Umbilical cord (tissue), 2 donors: Measurements from ENCODE around the gene WDR55. TPM values are rescaled to one million over a fixed set of nuclear protein-coding genes. Genes with fewer than 3 reads are reported as not detected.
"Not testable (repeated sequence)": the region's sequence is repeated elsewhere in the genome, so short reads cannot be mapped to it uniquely, and the experiment has no call there.

Source experiments
- DNase-seq: peaks from one replicate; pipeline ENCODE4 v3.0.0-alpha.2; 2015; ENCODE audit warnings: low spot score
- total RNA-seq: library from RNA; depleted of rRNA; stranded (reverse); fragments of >200 nt; gene quantifications from one replicate; pipeline ENCODE4 v1.2.3, GENCODE V29; 2014; ENCODE audit warnings: low replicate concordance; ENCODE audit not compliant: insufficient read depth

Gene WDR55
- total RNA-seq, 1 donor from 2014 or later: 19.0 TPM

DNA sequence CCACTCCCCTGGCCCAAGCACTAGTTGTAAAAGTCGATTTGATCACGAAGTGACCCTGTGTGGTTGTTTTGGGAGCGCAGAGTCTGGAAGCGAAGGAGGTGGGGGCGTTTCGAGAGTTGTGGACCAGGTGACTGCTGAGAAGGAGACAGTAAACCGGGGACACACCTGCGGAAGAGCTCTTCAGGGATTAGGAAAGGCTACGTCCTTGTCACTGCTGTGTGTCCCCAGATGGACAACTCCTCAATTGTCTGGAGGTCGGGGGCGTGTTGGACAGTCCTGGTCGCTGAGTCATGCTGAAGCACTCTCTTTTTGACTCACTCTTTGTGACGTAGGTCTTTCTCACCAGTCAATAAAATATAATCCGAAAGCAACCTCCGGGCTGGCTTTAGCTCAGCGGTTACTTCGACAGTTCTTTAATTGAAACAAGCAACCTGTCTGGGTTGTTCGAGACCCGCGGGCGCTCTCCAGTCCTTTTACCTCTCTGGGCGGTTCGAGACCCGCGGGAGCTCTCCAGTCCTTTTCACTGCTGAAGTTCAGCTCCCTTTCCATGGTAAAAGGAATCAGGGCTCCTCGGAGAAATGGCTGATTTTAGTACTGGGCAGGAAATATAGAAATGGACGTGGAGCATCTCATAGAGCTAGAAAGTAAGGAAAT, 46.3 kb downstream of the WDR55 start:
- DNase-seq: peak; percentile 98

- no peak for DNase-seq
Observed at GRCh38 chr5:140711794-140712193, 47.1 kb downstream of the WDR55 start.

- DNase-seq: no peak
Observed at GRCh38 chr5:140713562-140714094, 48.9 kb downstream of the WDR55 start.

DNA sequence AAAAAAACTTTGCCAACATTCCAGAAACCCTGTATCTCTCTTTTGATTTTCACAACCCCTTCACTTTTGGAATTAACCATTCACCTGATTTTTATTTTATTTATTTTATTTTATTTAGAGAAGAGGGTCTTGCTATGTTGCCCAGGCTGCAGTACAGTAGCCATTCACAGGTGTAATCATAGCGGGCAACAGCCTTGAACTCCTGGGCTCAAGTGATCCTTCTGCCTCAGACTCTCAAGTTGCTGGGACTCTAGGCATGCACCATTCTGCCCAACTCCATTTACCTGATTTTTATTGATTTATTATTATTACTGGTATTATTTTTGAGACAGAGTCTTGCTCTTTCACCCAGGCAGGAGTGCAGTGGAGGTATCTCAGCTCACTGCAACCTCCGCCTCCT, 51.5 kb downstream of the WDR55 start:
- DNase-seq: not testable (repeated sequence)

DNA sequence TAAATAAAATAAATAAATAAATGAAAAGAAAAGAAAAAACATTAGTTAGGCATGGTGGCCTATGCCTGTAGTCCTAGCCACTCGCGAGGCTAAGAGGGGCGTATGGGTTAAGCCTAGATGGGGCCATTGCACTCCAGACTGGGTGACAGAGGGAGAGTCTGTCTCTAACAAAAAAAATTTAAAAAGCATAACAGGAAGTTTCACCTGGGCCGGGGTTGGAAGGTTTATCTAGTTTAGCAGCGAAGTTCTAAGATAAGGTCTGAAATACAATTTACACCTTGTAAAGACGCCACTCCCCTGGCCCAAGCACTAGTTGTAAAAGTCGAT, 53.5 kb downstream of the WDR55 start:
- no peak for DNase-seq

DNA sequence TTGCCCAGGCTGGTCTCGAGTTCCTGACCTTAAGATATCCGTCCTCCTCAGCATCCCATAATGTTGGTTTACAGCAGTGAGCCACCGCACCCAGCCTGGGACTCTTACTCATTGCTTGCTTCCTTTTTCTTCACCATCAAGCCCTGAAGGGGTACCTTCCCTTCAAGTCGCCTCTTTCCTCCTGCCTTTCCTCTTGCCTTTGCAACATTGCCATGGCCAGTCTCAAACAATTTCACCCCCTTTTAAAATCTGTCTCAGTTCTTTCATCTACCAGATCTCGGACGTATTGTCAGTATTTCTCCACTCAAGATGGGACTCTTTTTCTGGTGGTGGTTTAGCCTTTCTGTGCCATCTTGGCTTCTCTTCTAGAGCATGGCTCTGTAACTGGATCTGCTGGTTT, 56.0 kb downstream of the WDR55 start:
- DNase-seq: not testable (repeated sequence)

DNA sequence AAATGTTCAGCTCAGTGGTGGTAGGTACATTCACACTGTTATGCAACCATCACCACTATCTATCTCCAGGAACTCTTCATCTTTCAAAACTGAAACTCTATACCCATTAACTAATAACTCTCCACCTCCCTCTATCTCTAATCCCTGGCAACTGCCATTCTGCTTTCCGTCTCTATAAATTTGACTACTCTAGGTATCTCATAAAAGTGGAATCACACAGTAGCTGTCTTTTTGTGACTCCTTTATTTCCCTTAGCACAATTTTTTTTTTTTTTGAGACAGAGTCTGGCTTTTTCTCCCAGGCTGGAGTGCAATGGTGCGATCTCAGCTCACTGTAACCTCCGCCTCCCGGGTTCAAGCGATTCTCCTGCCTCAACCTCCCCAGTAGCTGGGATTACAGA, 56.7 kb downstream of the WDR55 start:
- DNase-seq: not testable (repeated sequence)

Other genes starting within 250 kb of the WDR55 start
- gene EIF4EBP3, start 117.2 kb upstream of the WDR55 start, total RNA-seq: not detected
- gene SRA1, start 107.4 kb upstream of the WDR55 start, total RNA-seq: 12.0 TPM
- 21.9 TPM for gene APBB3, start 100.3 kb upstream of the WDR55 start, total RNA-seq
- 12.3 TPM for gene SLC35A4, start 100.1 kb upstream of the WDR55 start, total RNA-seq
- gene CD14, start 31.7 kb upstream of the WDR55 start, total RNA-seq: 66.7 TPM
- 7.5 TPM for gene TMCO6, start 25.5 kb upstream of the WDR55 start, total RNA-seq
- 32.7 TPM for gene NDUFA2, start 17.3 kb upstream of the WDR55 start, total RNA-seq
- 124 TPM for gene IK, start 17.1 kb upstream of the WDR55 start, total RNA-seq
- 0.96 TPM for gene DND1, start 8.7 kb downstream of the WDR55 start, total RNA-seq
- gene HARS1, start 26.5 kb downstream of the WDR55 start, total RNA-seq: 31.1 TPM
- gene HARS2, start 26.6 kb downstream of the WDR55 start, total RNA-seq: 20.0 TPM
- 35.4 TPM for gene ZMAT2, start 35.5 kb downstream of the WDR55 start, total RNA-seq
- 5.3 TPM for gene PCDHA1, start 121.2 kb downstream of the WDR55 start, total RNA-seq
- gene PCDHA2, start 129.9 kb downstream of the WDR55 start, total RNA-seq: 3.4 TPM
- gene PCDHA3, start 136.2 kb downstream of the WDR55 start, total RNA-seq: 4.3 TPM
- 1.9 TPM for gene PCDHA4, start 142.2 kb downstream of the WDR55 start, total RNA-seq
- 8.4 TPM for gene PCDHA5, start 156.7 kb downstream of the WDR55 start, total RNA-seq
- 3.1 TPM for gene PCDHA6, start 163.1 kb downstream of the WDR55 start, total RNA-seq
- 3.9 TPM for gene PCDHA7, start 169.4 kb downstream of the WDR55 start, total RNA-seq
- gene PCDHA8, start 176.3 kb downstream of the WDR55 start, total RNA-seq: 6.0 TPM
- 0.96 TPM for gene PCDHA9, start 183.5 kb downstream of the WDR55 start, total RNA-seq
- gene PCDHA10, start 191.0 kb downstream of the WDR55 start, total RNA-seq: 2.6 TPM
- gene PCDHA11, start 204.1 kb downstream of the WDR55 start, total RNA-seq: 1.2 TPM
- 2.9 TPM for gene PCDHA12, start 210.4 kb downstream of the WDR55 start, total RNA-seq
- 2.6 TPM for gene PCDHA13, start 217.2 kb downstream of the WDR55 start, total RNA-seq